ENCODE data around the gene ZNF385D. TPM values are rescaled to one million over a fixed set of nuclear protein-coding genes. Genes with fewer than 3 reads are reported as not detected.
A peak's percentile ranks its signal among the peaks of the same experiment; 100 is the strongest.

Gene ZNF385D
- total RNA-seq, result 1 to 10 TPM in 3 of 9 donors, under 1 TPM in 6; 0.09 to 1.3 (median 0.46) TPM
- under 1 TPM; 0.40 to 0.82 (median 0.81) TPM for polyA plus RNA-seq
- long read RNA-seq, donor 1, result 0 reads
- long read RNA-seq, donor 2, result 0 reads
- long read RNA-seq, donor 3, result 0 reads
- long read RNA-seq, donor 4, result 0 reads
- long read RNA-seq, donor 5, partial matches to known transcripts, result 1 of 1 reads
- long read RNA-seq, donor 5, other reads (novel, unspliced or antisense), result 0 of 1 reads
- long read RNA-seq, donor 6, partial matches to known transcripts, result 0 of 2 reads
- long read RNA-seq, donor 6, other reads (novel, unspliced or antisense), result 2 of 2 reads
- long read RNA-seq, donor 7, result 0 reads
- long read RNA-seq, donor 8, result 0 reads
- long read RNA-seq, donor 9, result 0 reads
- long read RNA-seq, donor 10, result 0 reads

DNA sequence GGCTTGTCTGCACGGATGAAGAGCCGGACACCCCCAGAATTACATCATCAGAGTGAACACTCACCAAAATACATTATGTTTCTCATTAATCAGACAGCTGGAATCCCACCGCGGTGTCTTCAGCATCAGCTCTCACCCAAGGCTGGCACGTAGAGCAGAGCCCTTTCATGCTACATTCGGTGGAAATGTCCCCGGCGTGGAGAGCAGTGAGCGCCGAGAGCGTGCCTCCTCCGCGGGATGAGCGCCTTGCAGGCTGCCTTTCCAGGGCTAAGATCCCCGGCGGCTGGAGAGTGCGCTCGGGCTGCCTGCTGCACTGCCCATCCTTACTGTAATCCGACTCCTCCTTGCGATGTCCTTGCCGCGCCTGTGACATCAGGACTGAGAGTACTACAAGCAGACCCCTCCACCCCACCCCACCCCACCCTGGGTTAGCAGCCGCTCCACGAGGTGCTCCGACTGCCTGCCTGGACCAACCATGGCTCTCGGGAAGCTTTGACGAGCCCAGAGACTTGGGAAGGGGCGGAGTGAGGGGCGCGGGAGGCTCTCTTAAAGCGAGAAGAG is at the start of gene ZNF385D:
Gene ZNF385D (minus strand): TSS at position 380 of the 561 bp plus-strand sequence. CDS start 294 bp downstream, at position 86.
- H3K4me1 ChIP-seq (replicated peaks in 1 of 2), result no peaks in the 10 kb centered on the region
- intact Hi-C loops (cut with DNase I), result loop anchor here in 1 of 2 donors (10.0 kb wide), 1 partner anchor 364 kb away; no protein-coding TSS in a partner anchor
- H3K9me3 ChIP-seq (replicated peaks in 1 of 3), result no peaks in the 10 kb centered on the region
- no peak for TF ChIP-seq CTCF (IDR thresholded peaks at IDR 0.05)
- H3K36me3 ChIP-seq (replicated peaks in 1 of 2), result no peaks in the 10 kb centered on the region
- 2 to 7% (median 3%) methylated on average over 19 to 31 of the region's 31 CpGs for WGBS, 4 donors
- no peak within 1 kb of the TSS for H3K27ac ChIP-seq
- peak; percentile 12 to 64 (median 23) for DNase-seq
- peak within 1 kb of the TSS in 1 of 4 donors; percentile 26 for H3K4me3 ChIP-seq
- no peaks in the 10 kb centered on the region for H3K27me3 ChIP-seq

DNA sequence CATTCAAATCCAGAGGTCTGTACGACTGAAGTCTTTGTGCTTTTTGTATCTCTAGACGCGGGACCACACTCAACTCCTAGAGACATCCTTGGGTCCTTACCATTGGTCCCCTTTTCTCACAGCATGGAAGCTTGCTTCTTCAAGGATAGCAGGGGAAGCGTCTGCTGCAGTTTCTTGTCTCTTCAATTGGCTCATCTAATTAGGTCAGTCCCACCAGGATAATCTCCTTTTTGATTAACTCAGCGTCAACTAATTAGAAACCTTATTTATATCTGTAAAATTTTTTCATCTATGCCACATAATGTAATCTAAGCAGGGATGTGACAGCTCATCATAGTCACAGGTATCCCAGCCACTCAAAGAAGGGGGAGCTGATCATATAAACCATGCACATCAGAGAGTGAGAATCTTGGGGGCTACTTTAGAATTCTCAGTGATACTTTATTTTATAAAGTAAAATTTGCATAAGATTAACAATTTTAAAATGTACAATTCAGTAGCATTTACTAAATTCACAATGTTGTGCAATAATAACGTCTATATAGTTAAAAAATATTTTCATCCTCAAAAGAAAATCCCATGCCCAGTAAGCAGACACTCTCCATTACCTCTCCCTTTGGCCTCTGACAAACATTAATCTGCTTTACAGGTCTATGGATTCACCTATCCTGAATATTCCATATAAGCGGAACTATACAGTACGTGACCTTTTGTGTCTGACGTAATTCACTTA is 47.5 kb upstream of the ZNF385D start:
- DNase-seq, result no peak
- no peak for TF ChIP-seq POLR2A (IDR thresholded peaks at IDR 0.05)
- no peak for TF ChIP-seq CTCF (IDR thresholded peaks at IDR 0.05)
- Histone ChIP-seq H3K27ac (no peak overlapping the region), H3K27me3 (no peaks in the 10 kb centered on the region), H3K9me3 (replicated peaks in 1 of 3) (no peaks in the 10 kb centered on the region), H3K36me3 (replicated peaks in 1 of 2) (no peaks in the 10 kb centered on the region), H3K4me3 (no peak overlapping the region), H3K4me1 (replicated peaks in 1 of 2) (no peaks in the 10 kb centered on the region)
- intact Hi-C loops (cut with DNase I), result no loop called here
- WGBS, 4 donors, result 81 to 88% (median 84%) methylated on average over 9 of the region's 9 CpGs

GRCh38 chr3:21795921-21796320 is 44.9 kb upstream of the ZNF385D start:
- Histone ChIP-seq H3K36me3 (replicated peaks in 1 of 2) (no peaks in the 10 kb centered on the region), H3K4me1 (replicated peaks in 1 of 2) (no peaks in the 10 kb centered on the region), H3K27me3 (no peaks in the 10 kb centered on the region), H3K27ac (no peak overlapping the region), H3K4me3 (no peak overlapping the region), H3K9me3 (replicated peaks in 1 of 3) (no peaks in the 10 kb centered on the region)
- 26 to 42% (median 31%) methylated on average over 2 of the region's 2 CpGs for WGBS, 4 donors
- DNase-seq, result no peak
- TF ChIP-seq POLR2A (IDR thresholded peaks at IDR 0.05), result no peak
- TF ChIP-seq CTCF (IDR thresholded peaks at IDR 0.05), result no peak
- intact Hi-C loops (cut with DNase I), result no loop called here

DNA sequence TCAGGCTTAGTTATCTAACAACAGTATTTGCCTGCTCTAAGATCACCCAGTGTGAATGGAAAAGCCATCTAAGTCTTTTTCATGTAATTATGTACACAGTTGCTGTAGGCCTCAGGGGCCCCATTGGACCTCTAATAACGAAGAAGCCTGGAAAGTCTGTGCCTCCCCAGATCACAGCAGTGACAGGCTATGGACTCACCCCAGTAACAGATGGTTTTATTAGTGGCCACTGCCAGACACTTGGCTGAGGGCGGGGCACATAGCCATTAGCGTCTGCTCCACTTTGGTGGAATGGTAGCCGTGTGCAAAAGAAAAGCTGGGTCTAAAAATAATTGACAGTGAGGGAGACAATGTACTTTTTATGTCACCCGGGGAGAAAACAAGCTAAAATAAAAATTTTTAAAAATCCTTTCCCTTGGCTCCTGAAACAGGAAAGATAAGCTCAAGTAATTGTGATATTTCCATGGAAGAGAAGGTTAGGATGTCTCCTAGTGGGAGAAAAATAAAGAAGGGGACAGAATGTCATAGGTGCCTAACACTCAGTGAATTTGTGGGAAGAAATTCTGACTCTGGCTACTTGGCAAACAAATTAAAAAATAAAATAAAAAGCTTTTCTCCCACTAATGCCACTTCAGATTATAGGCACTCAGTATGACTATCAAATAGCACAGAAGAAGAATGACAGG is 44.3 kb upstream of the ZNF385D start:
- DNase-seq, result peak in 1 of 7 donors; percentile 86
- H3K4me1 ChIP-seq (replicated peaks in 1 of 2), result no peaks in the 10 kb centered on the region
- H3K4me3 ChIP-seq, result no peak overlapping the region
- intact Hi-C loops (cut with DNase I), result no loop called here
- no peak overlapping the region for H3K27ac ChIP-seq
- TF ChIP-seq CTCF (IDR thresholded peaks at IDR 0.05), result no peak
- no peak for TF ChIP-seq POLR2A (IDR thresholded peaks at IDR 0.05)
- H3K9me3 ChIP-seq (replicated peaks in 1 of 3), result no peaks in the 10 kb centered on the region
- 52 to 67% (median 60%) methylated on average over 5 of the region's 5 CpGs for WGBS, 4 donors
- H3K27me3 ChIP-seq, result no peaks in the 10 kb centered on the region
- H3K36me3 ChIP-seq (replicated peaks in 1 of 2), result no peaks in the 10 kb centered on the region
